Measurements from ENCODE around the gene HMGB1. TPM values are rescaled to one million over a fixed set of nuclear protein-coding genes. Genes with fewer than 3 reads are reported as not detected.

HMGB1 gene
- total and polyA plus RNA-seq, 2 of the 13 experiments (the other 11 are each of a cell fraction or from before 2014, with no cell fraction given): 115 to 584 TPM

GRCh38 chr13:30463787-30464495 lies 1.8 kb downstream of the HMGB1 start:
- CTCF ChIA-PET (ENCODE audit: low intra/inter-chr PET ratio, low total read pairs): no interaction called here
- Histone ChIP-seq H3K27me3 (ENCODE audit: control insufficient read depth in 1 of 2, insufficient read depth in 2 of 2, low read length in 2 of 2) (no peaks in the 10 kb centered on the region; a peak in 2 of 5 replicates), H3K27ac (ENCODE audit: extremely low read length, insufficient read depth, low read length) (peak overlapping the region; percentile 88), H3K36me3 (replicated peaks in 1 of 2; ENCODE audit: control insufficient read depth in 1 of 2, insufficient read depth in 2 of 2, low read length in 2 of 2) (peaks cover 0 to 18% of the 10 kb centered on the region in 2 experiments; a peak in 3 of 5 replicates), H2AFZ (ENCODE audit: low read length) (no peak overlapping the region), H3K79me2 (ENCODE audit: insufficient read depth, low read length) (peaks cover 22% of the 10 kb centered on the region), H3K4me3 (replicated peaks in 1 of 3; ENCODE audit: insufficient read depth in 1 of 3, low read depth in 2 of 3, low read length in 3 of 3) (peak overlapping the region; percentile 71 to 88 (median 80)), H3K4me1 (ENCODE audit: insufficient read depth, low read length) (peaks cover 27% of the 10 kb centered on the region), H3K9me3 (ENCODE audit: low read length) (no peaks in the 10 kb centered on the region), H3K4me2 (ENCODE audit: low read depth, low read length) (peak overlapping the region; percentile 88), H4K20me1 (ENCODE audit: insufficient read depth, low read length) (peaks cover 4% of the 10 kb centered on the region; the same call in 1 of the 2 replicates), H3K9ac (ENCODE audit: insufficient read depth, low read depth, low read length) (peak overlapping the region; percentile 85)
- 3% methylated on average over 29 of the region's 32 CpGs for WGBS (ENCODE audit: low lambda C conversion rate)
- intact Hi-C loops (cut with micrococcal nuclease; ENCODE audit: unreplicated experiment): loop anchor here (2.0 to 5.0 kb wide), 2 partner anchors 57 to 211 kb away; no protein-coding TSS in a partner anchor
- BruUV-seq (replicated peaks): no TSS peak
- FAIRE-seq (no peak), DNase-seq (ENCODE audit: low spot score) (peak; percentile 70), ATAC-seq (peak; percentile 12)
- POLR2A ChIA-PET: interaction anchor here (0.7 to 0.8 kb wide), 2 partner anchors 69 to 152 kb away, joined by 3 to 4 read pairs; no protein-coding TSS in a partner anchor
- in situ Hi-C loops (cut with HindIII; ENCODE audit: extremely low pct_ligation_motif_present, low pct_unique_long_range_greater_than_20kb): no loop called here
- TF ChIP-seq NFE2L1 (CRISPR knock-in tag; IDR thresholded peaks at IDR 0.05; ENCODE audit: borderline replicate concordance) (no peak), FOXP1 (IDR thresholded peaks at IDR 0.05) (no peak), FOXP1 (CRISPR knock-in tag; IDR thresholded peaks at IDR 0.05) (peak; percentile 19; the same call in 1 of the 2 replicates), FOXA1 (IDR thresholded peaks at IDR 0.05) (no peak), FOXA1 (CRISPR knock-in tag; IDR thresholded peaks at IDR 0.05) (peak; percentile 80), HNF4A (CRISPR knock-in tag; IDR thresholded peaks at IDR 0.05) (0 out of 2 replicates have a peak, but pooled peaks have one; percentile 4), SNAI1 (CRISPR knock-in tag; IDR thresholded peaks at IDR 0.05; ENCODE audit: borderline replicate concordance) (no peak), HOMEZ (CRISPR knock-in tag; IDR thresholded peaks at IDR 0.05; ENCODE audit: low read depth) (0 out of 2 replicates have a peak, but pooled peaks have one; percentile 9), DNMT1 (CRISPR knock-in tag; IDR thresholded peaks at IDR 0.05) (no peak), BCL6 (CRISPR knock-in tag; IDR thresholded peaks at IDR 0.05) (0 out of 2 replicates have a peak, but pooled peaks have one; percentile 9), FOXO1 (CRISPR knock-in tag; IDR thresholded peaks at IDR 0.05) (peak; percentile 28; the same call in 1 of the 2 replicates), ZMYM4 (CRISPR knock-in tag; IDR thresholded peaks at IDR 0.05) (no peak), ZNF317 (CRISPR knock-in tag; IDR thresholded peaks at IDR 0.05) (no peak), KDM5A (IDR thresholded peaks at IDR 0.05; ENCODE audit: borderline replicate concordance, low read length) (peak; percentile 19; the same call in 1 of the 2 replicates), ETV5 (CRISPR knock-in tag; IDR thresholded peaks at IDR 0.05; ENCODE audit: borderline replicate concordance) (peak; percentile 57), ZNF547 (CRISPR knock-in tag; IDR thresholded peaks at IDR 0.05) (no peak), KAT7 (CRISPR knock-in tag; IDR thresholded peaks at IDR 0.05; ENCODE audit: borderline replicate concordance) (0 out of 2 replicates have a peak, but pooled peaks have one; percentile 48), JUNB (CRISPR knock-in tag; IDR thresholded peaks at IDR 0.05; ENCODE audit: borderline replicate concordance) (no peak), ZBTB8A (CRISPR knock-in tag; IDR thresholded peaks at IDR 0.05; ENCODE audit: borderline replicate concordance, low read depth) (no peak)
- TF ChIP-seq, protein P1, sequence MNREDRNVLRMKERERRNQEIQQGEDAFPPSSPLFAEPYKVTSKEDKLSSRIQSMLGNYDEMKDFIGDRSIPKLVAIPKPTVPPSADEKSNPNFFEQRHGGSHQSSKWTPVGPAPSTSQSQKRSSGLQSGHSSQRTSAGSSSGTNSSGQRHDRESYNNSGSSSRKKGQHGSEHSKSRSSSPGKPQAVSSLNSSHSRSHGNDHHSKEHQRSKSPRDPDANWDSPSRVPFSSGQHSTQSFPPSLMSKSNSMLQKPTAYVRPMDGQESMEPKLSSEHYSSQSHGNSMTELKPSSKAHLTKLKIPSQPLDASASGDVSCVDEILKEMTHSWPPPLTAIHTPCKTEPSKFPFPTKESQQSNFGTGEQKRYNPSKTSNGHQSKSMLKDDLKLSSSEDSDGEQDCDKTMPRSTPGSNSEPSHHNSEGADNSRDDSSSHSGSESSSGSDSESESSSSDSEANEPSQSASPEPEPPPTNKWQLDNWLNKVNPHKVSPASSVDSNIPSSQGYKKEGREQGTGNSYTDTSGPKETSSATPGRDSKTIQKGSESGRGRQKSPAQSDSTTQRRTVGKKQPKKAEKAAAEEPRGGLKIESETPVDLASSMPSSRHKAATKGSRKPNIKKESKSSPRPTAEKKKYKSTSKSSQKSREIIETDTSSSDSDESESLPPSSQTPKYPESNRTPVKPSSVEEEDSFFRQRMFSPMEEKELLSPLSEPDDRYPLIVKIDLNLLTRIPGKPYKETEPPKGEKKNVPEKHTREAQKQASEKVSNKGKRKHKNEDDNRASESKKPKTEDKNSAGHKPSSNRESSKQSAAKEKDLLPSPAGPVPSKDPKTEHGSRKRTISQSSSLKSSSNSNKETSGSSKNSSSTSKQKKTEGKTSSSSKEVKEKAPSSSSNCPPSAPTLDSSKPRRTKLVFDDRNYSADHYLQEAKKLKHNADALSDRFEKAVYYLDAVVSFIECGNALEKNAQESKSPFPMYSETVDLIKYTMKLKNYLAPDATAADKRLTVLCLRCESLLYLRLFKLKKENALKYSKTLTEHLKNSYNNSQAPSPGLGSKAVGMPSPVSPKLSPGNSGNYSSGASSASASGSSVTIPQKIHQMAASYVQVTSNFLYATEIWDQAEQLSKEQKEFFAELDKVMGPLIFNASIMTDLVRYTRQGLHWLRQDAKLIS (CRISPR knock-in tag; IDR thresholded peaks at IDR 0.05): 0 out of 2 replicates have a peak, but pooled peaks have one; percentile 48

Measured in HepG2 (cell line).